ENCODE data around the gene OSBPL9. TPM values are rescaled to one million over a fixed set of nuclear protein-coding genes. Genes with fewer than 3 reads are reported as not detected.

OSBPL9 gene
- total and polyA plus RNA-seq, 2 experiments from 2014 or later = 71.0 to 288 TPM

GRCh38 chr1:51636764-51637522, 20.1 kb downstream of the OSBPL9 start:
- no peaks in the 10 kb centered on the region for H4K20me1 ChIP-seq (ENCODE audit: insufficient read depth, poor library complexity, severe bottlenecking)
- H3K79me2 ChIP-seq = peaks cover 80% of the 10 kb centered on the region
- peak overlapping the region; percentile 36 for H3K27ac ChIP-seq
- TF ChIP-seq CTCF (IDR thresholded peaks at IDR 0.05; ENCODE audit: poor library complexity) = no peak
- TF ChIP-seq EZH2phosphoT487 (IDR thresholded peaks at IDR 0.05; ENCODE audit: low read depth, severe bottlenecking, unreplicated experiment) = no peak
- TF ChIP-seq EZH2 (IDR thresholded peaks at IDR 0.05; ENCODE audit: borderline replicate concordance) = no peak
- 66% methylated on average over 6 of the region's 6 CpGs for WGBS (ENCODE audit: low lambda C conversion rate, missing lambda C conversion rate)
- H3K4me1 ChIP-seq (ENCODE audit: insufficient read depth) = no peaks in the 10 kb centered on the region
- H3K4me3 ChIP-seq = no peak overlapping the region
- H3K36me3 ChIP-seq (replicated peaks; ENCODE audit: insufficient read depth, low read depth) = no peaks in the 10 kb centered on the region
- no peaks in the 10 kb centered on the region for H3K27me3 ChIP-seq
- peak; percentile 23 for DNase-seq (ENCODE audit: low spot score)
- H3K9me3 ChIP-seq (ENCODE audit: low read depth) = no peaks in the 10 kb centered on the region
- no peak overlapping the region for H2AFZ ChIP-seq
- no peaks in the 10 kb centered on the region for H3K9me2 ChIP-seq (replicated peaks; ENCODE audit: insufficient read depth)
- no peak overlapping the region for H3K4me2 ChIP-seq

GRCh38 chr1:51638350-51638749, 21.5 kb downstream of the OSBPL9 start:
- Histone ChIP-seq H3K27ac (no peak overlapping the region), H2AFZ (no peak overlapping the region), H3K9me3 (ENCODE audit: low read depth) (no peaks in the 10 kb centered on the region), H3K4me1 (ENCODE audit: insufficient read depth) (peaks cover 10% of the 10 kb centered on the region), H4K20me1 (ENCODE audit: insufficient read depth, poor library complexity, severe bottlenecking) (no peaks in the 10 kb centered on the region), H3K36me3 (replicated peaks; ENCODE audit: insufficient read depth, low read depth) (no peaks in the 10 kb centered on the region), H3K27me3 (no peaks in the 10 kb centered on the region), H3K9me2 (replicated peaks; ENCODE audit: insufficient read depth) (no peaks in the 10 kb centered on the region), H3K79me2 (peaks cover 78% of the 10 kb centered on the region), H3K4me3 (no peak overlapping the region), H3K4me2 (no peak overlapping the region)
- 90% methylated on average over 3 of the region's 3 CpGs for WGBS (ENCODE audit: low lambda C conversion rate, missing lambda C conversion rate)
- no peak for DNase-seq (ENCODE audit: low spot score)
- no peak for TF ChIP-seq EZH2 (IDR thresholded peaks at IDR 0.05; ENCODE audit: borderline replicate concordance)
- TF ChIP-seq EZH2phosphoT487 (IDR thresholded peaks at IDR 0.05; ENCODE audit: low read depth, severe bottlenecking, unreplicated experiment) = no peak
- TF ChIP-seq CTCF (IDR thresholded peaks at IDR 0.05; ENCODE audit: poor library complexity) = no peak

GRCh38 chr1:51639694-51640093, 22.8 kb downstream of the OSBPL9 start:
- peaks cover 75% of the 10 kb centered on the region for H3K79me2 ChIP-seq

More at GRCh38 chr1:51639694-51640093, 22.8 kb downstream of the OSBPL9 start:
- 97% methylated on average over 3 of the region's 3 CpGs for WGBS (ENCODE audit: low lambda C conversion rate, missing lambda C conversion rate)
- no peaks in the 10 kb centered on the region for H4K20me1 ChIP-seq (ENCODE audit: insufficient read depth, poor library complexity, severe bottlenecking)
- H3K9me2 ChIP-seq (replicated peaks; ENCODE audit: insufficient read depth) = no peaks in the 10 kb centered on the region
- H2AFZ ChIP-seq = no peak overlapping the region
- DNase-seq (ENCODE audit: low spot score) = no peak
- H3K4me3 ChIP-seq = no peak overlapping the region
- peaks cover 10% of the 10 kb centered on the region for H3K4me1 ChIP-seq (ENCODE audit: insufficient read depth)
- TF ChIP-seq EZH2 (IDR thresholded peaks at IDR 0.05; ENCODE audit: borderline replicate concordance) = no peak
- no peak for TF ChIP-seq EZH2phosphoT487 (IDR thresholded peaks at IDR 0.05; ENCODE audit: low read depth, severe bottlenecking, unreplicated experiment)
- TF ChIP-seq CTCF (IDR thresholded peaks at IDR 0.05; ENCODE audit: poor library complexity) = no peak
- H3K27me3 ChIP-seq = no peaks in the 10 kb centered on the region
- no peaks in the 10 kb centered on the region for H3K36me3 ChIP-seq (replicated peaks; ENCODE audit: insufficient read depth, low read depth)
- H3K4me2 ChIP-seq = no peak overlapping the region
- H3K27ac ChIP-seq = no peak overlapping the region
- no peaks in the 10 kb centered on the region for H3K9me3 ChIP-seq (ENCODE audit: low read depth)
